ENCODE measurements around the gene TTC39A.

GRCh38 chr1:51303751-51304251 lies 26.6 kb downstream of the TTC39A start:
- TF ChIP-seq, protein P1, sequence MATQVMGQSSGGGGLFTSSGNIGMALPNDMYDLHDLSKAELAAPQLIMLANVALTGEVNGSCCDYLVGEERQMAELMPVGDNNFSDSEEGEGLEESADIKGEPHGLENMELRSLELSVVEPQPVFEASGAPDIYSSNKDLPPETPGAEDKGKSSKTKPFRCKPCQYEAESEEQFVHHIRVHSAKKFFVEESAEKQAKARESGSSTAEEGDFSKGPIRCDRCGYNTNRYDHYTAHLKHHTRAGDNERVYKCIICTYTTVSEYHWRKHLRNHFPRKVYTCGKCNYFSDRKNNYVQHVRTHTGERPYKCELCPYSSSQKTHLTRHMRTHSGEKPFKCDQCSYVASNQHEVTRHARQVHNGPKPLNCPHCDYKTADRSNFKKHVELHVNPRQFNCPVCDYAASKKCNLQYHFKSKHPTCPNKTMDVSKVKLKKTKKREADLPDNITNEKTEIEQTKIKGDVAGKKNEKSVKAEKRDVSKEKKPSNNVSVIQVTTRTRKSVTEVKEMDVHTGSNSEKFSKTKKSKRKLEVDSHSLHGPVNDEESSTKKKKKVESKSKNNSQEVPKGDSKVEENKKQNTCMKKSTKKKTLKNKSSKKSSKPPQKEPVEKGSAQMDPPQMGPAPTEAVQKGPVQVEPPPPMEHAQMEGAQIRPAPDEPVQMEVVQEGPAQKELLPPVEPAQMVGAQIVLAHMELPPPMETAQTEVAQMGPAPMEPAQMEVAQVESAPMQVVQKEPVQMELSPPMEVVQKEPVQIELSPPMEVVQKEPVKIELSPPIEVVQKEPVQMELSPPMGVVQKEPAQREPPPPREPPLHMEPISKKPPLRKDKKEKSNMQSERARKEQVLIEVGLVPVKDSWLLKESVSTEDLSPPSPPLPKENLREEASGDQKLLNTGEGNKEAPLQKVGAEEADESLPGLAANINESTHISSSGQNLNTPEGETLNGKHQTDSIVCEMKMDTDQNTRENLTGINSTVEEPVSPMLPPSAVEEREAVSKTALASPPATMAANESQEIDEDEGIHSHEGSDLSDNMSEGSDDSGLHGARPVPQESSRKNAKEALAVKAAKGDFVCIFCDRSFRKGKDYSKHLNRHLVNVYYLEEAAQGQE (IDR thresholded peaks at IDR 0.05; ENCODE audit: low read depth), result no peak
- TF ChIP-seq EZH2 (IDR thresholded peaks at IDR 0.05) (no peak), CTCF (IDR thresholded peaks at IDR 0.05 in 2 of 3, conservative IDR thresholded peaks at IDR 0.05 in 1 of 3; ENCODE audit: borderline replicate concordance in 1 of 3, insufficient read depth in 1 of 3, low read depth in 2 of 3, low read length in 2 of 3) (no peak), EZH2phosphoT487 (IDR thresholded peaks at IDR 0.05; ENCODE audit: borderline replicate concordance) (no peak), POLR2AphosphoS5 (IDR thresholded peaks at IDR 0.05; ENCODE audit: low read depth, low read length) (no peak)
